Erythroblast (primary cell): ENCODE results near the gene EIF1B.

Experiments used
- GATA1 ChIP-seq: IDR thresholded peaks from 2 replicates; pipeline ENCODE4 v1.6.1; 2011; ENCODE audit warnings: low read depth, mild to moderate bottlenecking, control low read depth, low read length, moderate library complexity
- POLR2A ChIP-seq: IDR thresholded peaks from 2 replicates; pipeline ENCODE4 v1.6.1; 2011; ENCODE audit warnings: mild to moderate bottlenecking, low read length

DNA sequence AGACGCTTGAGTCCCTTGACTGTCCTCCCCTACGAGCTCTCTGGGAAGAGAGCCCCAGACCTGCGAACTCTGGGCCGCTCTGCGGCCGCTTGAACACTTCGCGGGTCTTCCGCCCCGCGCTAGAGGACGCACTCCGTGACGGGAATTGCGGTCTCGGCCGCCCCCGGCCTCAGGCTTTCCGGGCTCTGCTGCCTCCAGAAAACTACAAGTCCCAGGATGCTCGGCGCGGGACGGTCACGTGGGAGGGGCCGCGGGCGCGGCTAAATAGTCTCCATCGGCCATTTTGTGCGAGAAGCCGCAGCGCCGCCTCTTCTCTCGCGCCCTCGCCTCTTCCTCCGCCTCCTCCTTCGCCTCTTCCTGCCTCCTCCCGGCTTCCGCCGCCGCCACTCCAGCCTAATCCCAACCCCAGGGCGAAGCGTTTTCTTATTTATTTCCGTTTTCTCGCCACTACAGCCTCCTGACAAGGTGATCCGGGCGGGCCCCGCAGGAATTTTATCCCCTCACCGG is at the start of gene EIF1B:
- TF ChIP-seq POLR2A (peak; percentile 97), GATA1 (no peak)
